DND-41 (cell line): Measurements from ENCODE around the gene SPAG4.

Source experiments
- EZH2 ChIP-seq: IDR thresholded peaks from 3 replicates; pipeline ENCODE4 v1.6.1; 2012; ENCODE audit warnings: borderline replicate concordance, low read depth, mild to moderate bottlenecking, moderate library complexity, low read length, inconsistent platforms; ENCODE audit not compliant: severe bottlenecking
- TF ChIP-seq, protein P1 (sequence below): IDR thresholded peaks from 2 replicates; pipeline ENCODE4 v1.5.1; 2012; ENCODE audit warnings: borderline replicate concordance, low read length, moderate library complexity, mild to moderate bottlenecking; ENCODE audit not compliant: poor library complexity, severe bottlenecking; ENCODE audit errors: extremely low read depth

DNA sequence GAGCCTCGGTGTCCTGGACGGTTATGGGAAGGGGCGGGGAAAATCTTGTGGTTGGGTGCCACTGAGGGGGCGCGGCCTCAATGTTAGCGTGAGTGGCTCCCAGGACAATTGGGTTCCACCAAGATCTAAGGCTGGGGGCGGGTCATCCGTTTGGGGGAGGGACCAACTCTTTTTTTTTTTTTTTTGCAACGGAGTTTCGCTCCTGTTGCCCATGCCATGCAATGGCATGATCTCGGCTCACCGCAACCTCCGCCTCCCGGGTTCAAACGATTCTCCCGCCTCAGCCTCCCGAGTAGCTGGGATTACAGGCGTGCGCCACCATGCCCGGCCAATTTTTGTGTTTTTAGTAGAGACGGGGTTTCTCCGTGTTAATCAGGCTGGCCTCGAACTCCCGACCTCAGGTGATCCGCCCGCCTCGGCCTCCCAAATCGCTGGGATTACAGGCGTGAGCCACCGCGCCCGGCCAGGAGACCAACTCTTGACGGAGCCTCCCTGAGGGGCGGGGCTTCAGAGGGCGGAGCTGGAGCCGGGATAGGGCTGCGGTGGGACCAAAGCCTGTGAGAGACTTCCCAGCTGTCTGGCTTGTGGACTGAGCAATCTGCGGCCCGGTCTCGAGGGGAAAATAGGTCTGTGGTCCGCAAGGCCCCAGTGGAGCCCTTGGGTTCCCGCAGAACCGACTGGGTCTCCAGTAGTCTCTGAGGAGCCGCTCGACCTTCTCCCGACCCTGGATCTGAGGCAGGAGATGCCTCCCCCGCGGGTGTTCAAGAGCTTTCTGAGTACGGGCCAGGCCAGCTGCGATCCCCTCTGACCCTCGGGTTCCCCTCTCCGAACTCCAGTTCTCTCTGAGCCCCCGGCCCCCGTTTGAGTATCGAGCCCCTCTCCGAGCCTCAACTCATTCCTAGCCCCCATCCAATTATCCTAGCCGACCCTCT lies 1.1 kb downstream of the SPAG4 start:
- TF ChIP-seq, protein P1, sequence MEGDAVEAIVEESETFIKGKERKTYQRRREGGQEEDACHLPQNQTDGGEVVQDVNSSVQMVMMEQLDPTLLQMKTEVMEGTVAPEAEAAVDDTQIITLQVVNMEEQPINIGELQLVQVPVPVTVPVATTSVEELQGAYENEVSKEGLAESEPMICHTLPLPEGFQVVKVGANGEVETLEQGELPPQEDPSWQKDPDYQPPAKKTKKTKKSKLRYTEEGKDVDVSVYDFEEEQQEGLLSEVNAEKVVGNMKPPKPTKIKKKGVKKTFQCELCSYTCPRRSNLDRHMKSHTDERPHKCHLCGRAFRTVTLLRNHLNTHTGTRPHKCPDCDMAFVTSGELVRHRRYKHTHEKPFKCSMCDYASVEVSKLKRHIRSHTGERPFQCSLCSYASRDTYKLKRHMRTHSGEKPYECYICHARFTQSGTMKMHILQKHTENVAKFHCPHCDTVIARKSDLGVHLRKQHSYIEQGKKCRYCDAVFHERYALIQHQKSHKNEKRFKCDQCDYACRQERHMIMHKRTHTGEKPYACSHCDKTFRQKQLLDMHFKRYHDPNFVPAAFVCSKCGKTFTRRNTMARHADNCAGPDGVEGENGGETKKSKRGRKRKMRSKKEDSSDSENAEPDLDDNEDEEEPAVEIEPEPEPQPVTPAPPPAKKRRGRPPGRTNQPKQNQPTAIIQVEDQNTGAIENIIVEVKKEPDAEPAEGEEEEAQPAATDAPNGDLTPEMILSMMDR = no peak
- no peak for TF ChIP-seq EZH2
